GM12874 (cell line): ENCODE data around the gene SASH3.

Experiments used
- CTCF ChIP-seq: IDR thresholded peaks from 2 replicates; pipeline ENCODE4 v1.5.1; 2011; ENCODE audit warnings: low read depth, mild to moderate bottlenecking, control low read depth, low read length, moderate library complexity; ENCODE audit not compliant: insufficient read depth

SASH3 gene

DNA sequence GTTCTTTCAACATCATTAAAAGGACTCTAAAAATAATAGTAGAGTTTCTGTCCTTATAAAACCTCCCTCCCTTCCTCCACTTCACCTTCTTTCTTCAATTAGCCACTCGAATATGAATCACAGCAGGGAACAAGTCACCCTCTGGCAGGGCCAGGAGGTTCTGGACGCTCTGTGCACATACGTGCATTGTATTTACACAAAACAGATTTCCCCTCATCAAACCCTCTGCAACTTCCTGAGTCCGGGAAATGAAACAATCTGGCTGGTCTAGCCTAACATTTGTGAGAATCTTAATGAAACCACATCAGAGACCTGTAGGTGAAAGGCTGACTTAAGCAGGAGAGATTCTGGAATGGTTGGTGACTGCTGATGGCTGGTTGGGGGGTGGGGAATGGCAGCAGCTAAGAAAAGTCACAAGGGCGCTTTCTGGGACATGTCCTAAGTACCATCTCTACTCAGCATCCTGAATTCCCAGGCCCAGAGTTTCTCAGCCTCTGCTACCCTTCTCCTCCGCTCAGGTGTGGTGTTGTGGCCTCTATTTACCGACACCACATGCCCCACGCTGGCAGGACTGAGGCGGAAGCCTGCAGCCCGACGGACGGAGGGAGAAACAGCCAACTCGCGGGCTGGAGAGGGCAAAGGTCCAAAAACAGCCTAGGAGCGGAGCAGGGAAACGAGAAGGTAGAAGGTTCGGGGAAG, 62.9 kb downstream of the SASH3 start:
- TF ChIP-seq CTCF, result no peak

- TF ChIP-seq CTCF, result no peak
Measured at GRCh38 chrX:129843209-129843458, 63.4 kb downstream of the SASH3 start.

- TF ChIP-seq CTCF, result no peak
Measured at GRCh38 chrX:129843459-129844306, 63.9 kb downstream of the SASH3 start, which contains the start of gene ZDHHC9. Gene ZDHHC9 (minus strand): TSS chrX:129843886. CDS start chrX:129841945, 1,941 bp downstream.
